Ectodermal cell (in vitro differentiated cells): ENCODE data around the gene SCN7A.

Source experiments
- H3K27ac ChIP-seq: 2 replicates; pipeline ENCODE4 v1.7.0; 2013; ENCODE audit warnings: mild to moderate bottlenecking, low read depth, low read length; ENCODE audit not compliant: insufficient read depth, poor library complexity, severe bottlenecking
- H3K27me3 ChIP-seq: 2 replicates; pipeline ENCODE4 v1.7.0; 2013; ENCODE audit warnings: mild to moderate bottlenecking, low read length; ENCODE audit not compliant: insufficient read depth, control insufficient read depth, poor library complexity, severe bottlenecking
- H3K36me3 ChIP-seq: one replicate; pipeline ENCODE4 v1.7.0; 2013; ENCODE audit warnings: low read length; ENCODE audit not compliant: control insufficient read depth, insufficient read depth
- H3K4me1 ChIP-seq: one replicate; pipeline ENCODE4 v1.7.0; 2013; ENCODE audit warnings: low read length; ENCODE audit not compliant: control insufficient read depth, insufficient read depth
- H3K4me3 ChIP-seq: 2 replicates; pipeline ENCODE4 v1.7.0; 2013; ENCODE audit warnings: low read depth, low read length, control low read depth; ENCODE audit not compliant: insufficient read depth
- H3K9me3 ChIP-seq: 2 replicates; pipeline ENCODE4 v1.7.0; 2013; ENCODE audit warnings: mild to moderate bottlenecking, low read length, moderate library complexity; ENCODE audit not compliant: control insufficient read depth
- WGBS, 2 experiments: methylation state at CpG; one replicate each; pipeline ENCODE4 v1.1.7; 2013; ENCODE audit warnings: missing lambda C conversion rate in 2 of 2; 5-methylcytosine and 5-hydroxymethylcytosine counted together

The SCN7A gene

DNA sequence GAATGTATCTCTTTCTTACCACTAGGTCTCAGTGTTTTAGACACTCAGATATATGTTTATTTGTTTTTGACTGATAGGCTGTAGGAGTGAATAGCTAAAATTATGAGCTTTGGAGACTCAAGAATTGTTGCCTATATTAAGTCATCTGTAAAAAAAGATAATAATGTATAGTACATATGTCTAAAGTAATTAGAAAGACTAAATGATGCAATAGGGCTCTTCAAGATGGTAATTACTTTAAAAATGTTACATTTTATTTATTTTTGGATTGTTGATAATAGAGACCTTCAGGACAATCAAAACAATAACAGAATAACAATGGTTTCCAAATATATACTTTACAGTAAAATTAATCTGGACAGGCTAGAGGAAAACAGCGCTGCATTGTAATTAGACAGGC, 19.9 kb upstream of the SCN7A start:
- no peaks in the 10 kb centered on the region for H3K4me1 ChIP-seq
- H3K9me3 ChIP-seq, result no peaks in the 10 kb centered on the region
- H3K27ac ChIP-seq, result no peak overlapping the region
- H3K36me3 ChIP-seq, result no peaks in the 10 kb centered on the region
- H3K4me3 ChIP-seq, result no peak overlapping the region
- WGBS, 2 experiments, result 91 to 100% methylated on average over 1 of the region's 1 CpG
- H3K27me3 ChIP-seq, result no peaks in the 10 kb centered on the region

DNA sequence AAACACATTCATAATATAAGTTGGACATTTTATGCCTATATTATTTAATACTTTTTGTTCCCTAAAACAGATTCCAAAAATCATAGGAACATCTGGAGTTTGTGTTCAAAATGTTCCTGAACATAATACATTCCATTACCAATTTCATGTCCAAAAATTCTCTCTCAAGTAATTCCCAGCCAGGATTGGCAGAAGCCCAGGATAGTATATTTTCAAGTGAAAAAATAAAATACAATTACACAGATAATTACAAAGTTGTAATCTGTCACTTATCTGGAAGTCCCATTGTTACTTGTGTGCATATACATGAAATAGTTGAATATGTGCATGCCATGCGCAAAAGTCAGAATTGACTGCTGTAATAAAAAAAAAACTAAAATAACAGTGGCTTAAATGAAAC, 5.2 kb upstream of the SCN7A start:
- Histone ChIP-seq H3K36me3 (no peaks in the 10 kb centered on the region), H3K4me1 (peaks cover 5% of the 10 kb centered on the region), H3K4me3 (no peak overlapping the region), H3K27ac (no peak overlapping the region), H3K9me3 (no peaks in the 10 kb centered on the region), H3K27me3 (no peaks in the 10 kb centered on the region)
- WGBS, 2 experiments, result 100% methylated on average over 1 of the region's 1 CpG; no CpG with 5 or more reads in 1 of the 2 experiments

DNA sequence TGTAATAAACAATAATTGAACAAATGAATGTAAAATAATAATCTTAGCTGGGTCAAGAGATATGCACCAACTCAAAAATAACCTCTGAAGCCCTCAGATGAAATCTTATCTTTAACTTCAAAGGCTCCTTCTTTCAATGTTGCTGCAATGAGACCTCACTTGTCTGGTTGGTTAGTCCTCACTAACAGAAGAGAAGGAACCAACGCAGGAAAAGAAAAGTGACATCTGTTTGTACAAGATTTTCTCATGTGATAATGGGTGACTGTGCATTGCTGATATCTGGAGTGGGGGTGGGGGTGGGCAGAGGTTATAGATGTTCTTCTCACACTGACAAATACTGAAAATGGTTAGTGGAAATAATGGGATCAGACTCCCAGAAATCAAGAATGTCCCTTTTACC, 2.6 kb downstream of the SCN7A start:
- Histone ChIP-seq H3K27me3 (no peaks in the 10 kb centered on the region), H3K4me3 (no peak overlapping the region), H3K27ac (no peak overlapping the region), H3K36me3 (no peaks in the 10 kb centered on the region), H3K4me1 (peaks cover 12% of the 10 kb centered on the region), H3K9me3 (no peaks in the 10 kb centered on the region)
- 93 to 95% methylated on average over 1 of the region's 1 CpG for WGBS, 2 experiments

DNA sequence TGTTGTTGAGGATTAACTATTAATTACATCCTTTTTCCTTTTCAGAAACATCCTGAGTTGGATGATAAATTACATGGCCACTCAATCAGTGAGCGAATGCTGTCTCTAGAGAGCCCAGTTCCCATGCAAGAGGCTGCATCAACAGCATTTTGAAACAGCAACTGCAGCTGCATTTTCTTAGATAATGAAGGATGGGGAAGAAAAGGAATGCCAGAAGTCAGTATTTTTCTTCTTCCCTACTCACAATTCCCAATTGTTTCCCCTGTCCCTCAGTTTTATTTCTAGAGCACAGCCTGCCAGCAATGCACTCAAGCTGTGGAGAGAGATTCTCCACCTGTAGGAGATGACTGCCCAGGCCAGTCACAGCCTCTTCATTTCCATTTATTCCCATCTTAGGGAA, 6.9 kb downstream of the SCN7A start:
- Histone ChIP-seq H3K9me3 (no peaks in the 10 kb centered on the region), H3K4me1 (no peaks in the 10 kb centered on the region), H3K4me3 (no peak overlapping the region), H3K27me3 (no peaks in the 10 kb centered on the region), H3K27ac (no peak overlapping the region), H3K36me3 (no peaks in the 10 kb centered on the region)
- 94 to 96% methylated on average over 1 of the region's 1 CpG for WGBS, 2 experiments

DNA sequence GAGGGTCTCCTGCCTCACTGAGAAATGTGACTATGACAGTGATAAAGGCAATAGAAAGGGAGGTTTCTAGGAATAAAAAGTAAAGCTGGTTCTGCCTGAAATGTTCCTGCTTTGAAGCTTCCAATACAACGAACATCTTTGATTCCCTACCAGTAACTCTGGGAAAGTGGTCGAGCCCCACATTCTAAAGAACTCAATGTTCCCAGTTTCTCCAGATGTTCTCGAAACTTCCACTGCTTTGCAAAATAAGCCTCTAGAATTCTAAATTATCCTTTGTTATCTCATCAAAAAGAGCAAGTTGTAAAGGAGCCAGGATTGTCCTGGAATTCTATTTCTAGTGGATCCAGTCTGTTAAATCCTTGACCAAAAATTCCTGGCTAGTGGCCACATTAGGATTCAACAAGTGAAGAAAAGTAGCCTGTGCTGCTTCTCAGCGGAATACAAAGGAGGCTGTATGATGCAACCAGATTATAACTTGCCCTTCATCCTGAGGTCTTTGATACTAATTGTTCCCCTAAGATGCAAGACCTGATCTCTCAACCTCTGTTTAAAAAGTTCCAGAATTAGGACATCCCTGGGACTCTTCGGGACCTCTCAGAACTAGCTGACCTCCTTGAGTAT, 8.4 kb downstream of the SCN7A start:
- no peaks in the 10 kb centered on the region for H3K9me3 ChIP-seq
- 93 to 95% methylated on average over 5 of the region's 5 CpGs for WGBS, 2 experiments
- no peak overlapping the region for H3K27ac ChIP-seq
- H3K4me3 ChIP-seq, result no peak overlapping the region
- H3K4me1 ChIP-seq, result no peaks in the 10 kb centered on the region
- no peaks in the 10 kb centered on the region for H3K27me3 ChIP-seq
- no peaks in the 10 kb centered on the region for H3K36me3 ChIP-seq

DNA sequence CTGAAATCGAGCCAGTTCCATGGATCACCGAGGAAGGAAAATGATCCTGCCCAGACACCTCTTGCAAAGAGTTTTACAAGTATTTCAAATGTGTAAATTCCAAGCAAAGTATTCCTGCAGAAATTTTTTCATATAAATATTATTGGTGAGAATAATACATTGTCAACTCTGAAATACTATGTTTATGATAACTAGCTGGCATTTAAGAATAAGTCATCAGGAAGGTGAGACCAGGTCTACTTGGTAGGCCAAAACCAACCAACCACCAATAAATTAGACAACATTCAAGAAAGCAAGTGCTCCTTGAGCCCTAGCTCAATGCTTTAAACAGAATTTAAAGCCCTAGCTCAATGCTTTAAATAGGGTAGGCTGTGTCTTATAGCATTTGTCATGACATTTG, 21.7 kb downstream of the SCN7A start:
- H3K27me3 ChIP-seq, result no peaks in the 10 kb centered on the region
- no peaks in the 10 kb centered on the region for H3K4me1 ChIP-seq
- H3K4me3 ChIP-seq, result no peak overlapping the region
- no peak overlapping the region for H3K27ac ChIP-seq
- WGBS, 2 experiments, result 79 to 90% methylated on average over 2 of the region's 2 CpGs
- no peaks in the 10 kb centered on the region for H3K36me3 ChIP-seq
- H3K9me3 ChIP-seq, result no peaks in the 10 kb centered on the region

DNA sequence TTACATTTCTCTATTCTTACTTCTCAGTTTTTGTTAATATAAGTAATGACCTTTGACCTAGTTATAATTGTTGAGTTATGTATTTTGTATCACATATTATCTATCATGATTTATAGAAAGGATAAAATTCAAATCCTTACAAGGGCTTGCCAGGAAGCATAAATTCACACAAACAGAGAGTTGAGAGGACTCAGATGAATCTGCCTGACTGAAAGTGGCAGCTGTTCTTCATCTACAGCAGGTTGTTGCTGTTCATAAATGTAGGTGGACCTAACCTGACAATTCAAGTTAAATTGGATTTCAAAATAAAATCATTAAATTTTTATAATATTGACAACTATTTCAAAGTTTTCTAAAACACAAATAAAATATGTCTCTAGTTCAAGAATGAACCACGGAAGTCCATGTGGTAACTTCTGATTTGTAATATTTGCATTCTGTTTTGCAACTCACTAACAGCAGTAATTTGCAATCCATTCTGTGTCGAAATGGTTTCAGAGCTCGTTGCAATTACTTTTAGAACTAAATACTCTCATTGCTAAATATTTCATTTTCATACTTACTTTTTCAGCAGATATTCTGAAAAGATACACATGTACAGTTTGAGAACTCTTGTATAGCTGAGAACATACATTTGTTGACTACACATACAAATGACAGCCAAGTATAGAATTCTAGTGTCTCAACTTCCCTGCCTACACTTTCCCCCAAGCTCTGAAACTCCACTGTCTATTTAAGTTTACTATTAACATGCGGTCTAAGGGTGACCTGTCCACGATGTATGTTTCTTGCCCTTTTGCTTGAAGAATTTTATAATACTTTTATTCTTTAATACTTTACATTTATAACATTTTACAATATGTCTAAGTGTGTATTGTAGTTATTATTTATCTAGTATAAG, 25.7 kb downstream of the SCN7A start:
- 87 to 93% methylated on average over 4 to 5 of the region's 5 CpGs for whole genome bisulfite sequencing, 2 experiments
- no peaks in the 10 kb centered on the region for H3K27me3 ChIP-seq
- no peaks in the 10 kb centered on the region for H3K9me3 ChIP-seq
- H3K27ac ChIP-seq, result no peak overlapping the region
- no peak overlapping the region for H3K4me3 ChIP-seq
- H3K36me3 ChIP-seq, result no peaks in the 10 kb centered on the region
- H3K4me1 ChIP-seq, result no peaks in the 10 kb centered on the region

DNA sequence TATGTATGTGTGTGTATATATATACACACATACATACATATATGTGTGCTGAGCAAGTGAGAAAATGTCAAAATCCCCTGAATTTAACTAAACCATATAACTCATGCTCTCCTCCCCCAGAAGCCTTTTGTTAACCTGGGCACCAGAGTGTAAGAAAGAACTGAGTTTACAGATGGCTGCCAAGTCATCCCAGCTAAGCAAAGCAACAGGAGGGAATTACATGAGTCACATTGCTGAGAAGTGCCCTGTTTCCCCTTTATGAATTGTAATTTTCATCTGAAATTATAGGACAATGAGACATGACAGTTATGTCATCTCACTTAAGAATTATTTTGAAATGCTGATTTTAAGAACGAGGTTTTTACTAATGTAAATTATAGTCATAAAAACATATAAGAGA, 29.9 kb downstream of the SCN7A start:
- Histone ChIP-seq H3K4me3 (no peak overlapping the region), H3K27me3 (no peaks in the 10 kb centered on the region), H3K36me3 (no peaks in the 10 kb centered on the region), H3K27ac (no peak overlapping the region), H3K9me3 (no peaks in the 10 kb centered on the region), H3K4me1 (no peaks in the 10 kb centered on the region)
- WGBS, 2 experiments, result no CpG with 5 or more reads among the region's 1 CpG

DNA sequence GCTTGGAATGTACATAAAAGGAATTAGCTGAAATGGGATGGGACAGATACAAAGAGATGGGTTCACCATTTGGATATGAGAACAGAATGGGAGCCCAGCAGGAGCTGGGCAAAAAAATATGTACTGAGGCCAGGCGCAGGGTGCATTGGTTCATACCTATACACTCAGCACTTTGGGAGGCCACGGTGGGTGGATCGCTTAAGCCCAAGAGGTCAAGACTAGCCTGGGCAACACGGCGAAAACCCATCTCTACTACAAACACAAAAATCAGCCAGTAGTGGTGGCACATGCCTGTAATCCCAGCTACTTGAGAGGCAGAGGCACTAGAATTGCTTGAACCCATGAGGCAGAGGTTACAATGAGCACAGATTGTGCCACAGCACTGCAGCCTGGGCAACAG, 30.4 kb downstream of the SCN7A start:
- Histone ChIP-seq H3K27ac (no peak overlapping the region), H3K4me1 (no peaks in the 10 kb centered on the region), H3K36me3 (no peaks in the 10 kb centered on the region), H3K9me3 (no peaks in the 10 kb centered on the region), H3K27me3 (no peaks in the 10 kb centered on the region), H3K4me3 (no peak overlapping the region)
- 92 to 95% methylated on average over 5 of the region's 5 CpGs for WGBS, 2 experiments

DNA sequence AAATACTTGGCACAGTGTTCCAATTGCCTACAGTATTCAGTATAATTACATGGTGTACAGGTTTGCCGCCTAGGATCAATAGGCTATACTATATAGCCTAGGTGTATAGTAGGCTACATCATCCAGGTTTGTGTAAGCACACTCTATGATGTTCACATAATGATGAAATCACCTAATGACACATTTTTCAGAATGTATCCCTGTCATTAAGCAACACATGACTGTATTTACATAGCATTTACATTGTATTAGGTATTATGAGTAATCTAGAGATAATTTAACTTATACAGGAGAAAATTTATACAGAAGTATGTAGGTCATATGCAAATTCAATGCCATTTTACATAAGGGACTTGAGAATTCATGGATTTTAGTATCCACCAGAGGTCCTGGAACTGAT, 35.4 kb downstream of the SCN7A start:
- H3K9me3 ChIP-seq, result no peaks in the 10 kb centered on the region
- no peaks in the 10 kb centered on the region for H3K27me3 ChIP-seq
- H3K36me3 ChIP-seq, result no peaks in the 10 kb centered on the region
- H3K4me3 ChIP-seq, result no peak overlapping the region
- 100% methylated on average over 1 of the region's 1 CpG; no CpG with 5 or more reads in 1 of the 2 experiments for WGBS, 2 experiments
- no peaks in the 10 kb centered on the region for H3K4me1 ChIP-seq
- no peak overlapping the region for H3K27ac ChIP-seq
